ENCODE measurements around the gene DGCR2.
"Not testable (repeated sequence)": the region's sequence is repeated elsewhere in the genome, so short reads cannot be mapped to it uniquely, and the experiment has no call there.

Gene DGCR2

GRCh38 chr22:19086417-19086816 is 35.8 kb downstream of the DGCR2 start:
- FAIRE-seq (no peak), DNase-seq (ENCODE audit: insufficient read length, low spot score) (no peak)
- TF ChIP-seq, protein P1, sequence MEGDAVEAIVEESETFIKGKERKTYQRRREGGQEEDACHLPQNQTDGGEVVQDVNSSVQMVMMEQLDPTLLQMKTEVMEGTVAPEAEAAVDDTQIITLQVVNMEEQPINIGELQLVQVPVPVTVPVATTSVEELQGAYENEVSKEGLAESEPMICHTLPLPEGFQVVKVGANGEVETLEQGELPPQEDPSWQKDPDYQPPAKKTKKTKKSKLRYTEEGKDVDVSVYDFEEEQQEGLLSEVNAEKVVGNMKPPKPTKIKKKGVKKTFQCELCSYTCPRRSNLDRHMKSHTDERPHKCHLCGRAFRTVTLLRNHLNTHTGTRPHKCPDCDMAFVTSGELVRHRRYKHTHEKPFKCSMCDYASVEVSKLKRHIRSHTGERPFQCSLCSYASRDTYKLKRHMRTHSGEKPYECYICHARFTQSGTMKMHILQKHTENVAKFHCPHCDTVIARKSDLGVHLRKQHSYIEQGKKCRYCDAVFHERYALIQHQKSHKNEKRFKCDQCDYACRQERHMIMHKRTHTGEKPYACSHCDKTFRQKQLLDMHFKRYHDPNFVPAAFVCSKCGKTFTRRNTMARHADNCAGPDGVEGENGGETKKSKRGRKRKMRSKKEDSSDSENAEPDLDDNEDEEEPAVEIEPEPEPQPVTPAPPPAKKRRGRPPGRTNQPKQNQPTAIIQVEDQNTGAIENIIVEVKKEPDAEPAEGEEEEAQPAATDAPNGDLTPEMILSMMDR (IDR thresholded peaks at IDR 0.05; ENCODE audit: insufficient read depth, missing control alignments), result no peak

DNA sequence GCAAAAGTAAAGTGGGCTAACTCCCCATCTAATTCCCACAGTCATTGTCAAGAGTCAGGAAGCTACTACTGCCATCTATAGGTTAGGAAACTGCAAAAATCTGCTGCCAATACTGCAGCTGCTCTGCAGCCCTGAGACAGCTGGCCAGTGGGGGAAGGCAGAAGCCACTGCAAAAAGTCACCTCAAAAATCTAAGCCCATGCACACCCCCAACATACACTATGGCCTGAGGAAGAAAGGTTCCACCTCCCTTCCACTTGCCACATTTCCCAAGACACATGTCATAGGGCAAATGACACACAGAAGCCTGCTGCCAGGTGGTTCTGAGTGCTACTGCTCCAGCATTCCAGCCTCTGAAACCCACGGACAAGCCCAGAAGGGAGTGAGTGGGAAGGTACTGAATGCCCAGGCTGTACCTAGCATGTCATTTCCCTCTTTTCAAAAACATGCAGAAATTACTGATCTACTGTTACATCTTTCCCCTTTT is 36.9 kb downstream of the DGCR2 start:
- DNase-seq (ENCODE audit: insufficient read length, low spot score), result peak; percentile 46
- TF ChIP-seq, protein P1 (IDR thresholded peaks at IDR 0.05; ENCODE audit: insufficient read depth, missing control alignments), result peak; percentile 40
- no peak for FAIRE-seq

- not testable (repeated sequence) for DNase-seq (ENCODE audit: insufficient read length, low spot score); FAIRE-seq
Measured at GRCh38 chr22:19084586-19084985, 37.6 kb downstream of the DGCR2 start.

- FAIRE-seq; DNase-seq (ENCODE audit: insufficient read length, low spot score): not testable (repeated sequence)
Measured at GRCh38 chr22:19084126-19084525, 38.1 kb downstream of the DGCR2 start.

DNA sequence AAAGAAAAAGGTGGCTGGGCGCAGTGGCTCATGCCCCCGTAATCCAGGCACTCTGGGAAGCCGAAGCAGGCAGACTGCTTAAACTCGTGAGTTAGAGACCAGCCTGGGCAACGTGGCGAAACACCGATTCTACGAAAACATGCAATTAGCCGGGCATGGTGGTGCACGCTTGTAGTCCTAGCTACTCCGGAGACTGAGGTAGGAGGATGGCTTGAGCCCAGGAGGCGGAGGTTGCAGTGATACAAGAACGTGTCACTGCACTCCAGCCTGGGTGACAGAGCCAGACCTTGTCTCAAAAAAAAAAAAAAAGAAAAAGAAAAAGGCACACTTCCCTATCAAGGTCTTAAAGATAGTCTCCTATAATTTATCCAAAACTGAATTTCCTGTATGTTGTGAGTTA is 39.4 kb downstream of the DGCR2 start:
- DNase-seq (ENCODE audit: insufficient read length, low spot score), result no peak
- TF ChIP-seq, protein P1 (IDR thresholded peaks at IDR 0.05; ENCODE audit: insufficient read depth, missing control alignments), result no peak
- FAIRE-seq, result no peak

GRCh38 chr22:19082101-19082500 is 40.1 kb downstream of the DGCR2 start:
- no peak for FAIRE-seq
- DNase-seq (ENCODE audit: insufficient read length, low spot score), result no peak
- TF ChIP-seq, protein P1 (IDR thresholded peaks at IDR 0.05; ENCODE audit: insufficient read depth, missing control alignments), result no peak

- FAIRE-seq, result no peak
Measured at GRCh38 chr22:19081351-19081750, 40.9 kb downstream of the DGCR2 start.

GRCh38 chr22:19080853-19081252 is 41.4 kb downstream of the DGCR2 start:
- FAIRE-seq, result no peak
- TF ChIP-seq, protein P1 (IDR thresholded peaks at IDR 0.05; ENCODE audit: insufficient read depth, missing control alignments), result no peak
- no peak for DNase-seq (ENCODE audit: insufficient read length, low spot score)

More at GRCh38 chr22:19081351-19081750, 40.9 kb downstream of the DGCR2 start:
- TF ChIP-seq, protein P1 (IDR thresholded peaks at IDR 0.05; ENCODE audit: insufficient read depth, missing control alignments), result no peak
- DNase-seq (ENCODE audit: insufficient read length, low spot score), result no peak
